Measurements from ENCODE around the gene ZNF747.

GRCh38 chr16:30527635-30528178 lies 7.0 kb downstream of the ZNF747 start:
- no peak for TF ChIP-seq TCF4 (CRISPR knock-in tag; IDR thresholded peaks at IDR 0.05; ENCODE audit: borderline replicate concordance)
- TF ChIP-seq ISL1 (CRISPR knock-in tag; IDR thresholded peaks at IDR 0.05), result no peak
- TF ChIP-seq, protein P1, sequence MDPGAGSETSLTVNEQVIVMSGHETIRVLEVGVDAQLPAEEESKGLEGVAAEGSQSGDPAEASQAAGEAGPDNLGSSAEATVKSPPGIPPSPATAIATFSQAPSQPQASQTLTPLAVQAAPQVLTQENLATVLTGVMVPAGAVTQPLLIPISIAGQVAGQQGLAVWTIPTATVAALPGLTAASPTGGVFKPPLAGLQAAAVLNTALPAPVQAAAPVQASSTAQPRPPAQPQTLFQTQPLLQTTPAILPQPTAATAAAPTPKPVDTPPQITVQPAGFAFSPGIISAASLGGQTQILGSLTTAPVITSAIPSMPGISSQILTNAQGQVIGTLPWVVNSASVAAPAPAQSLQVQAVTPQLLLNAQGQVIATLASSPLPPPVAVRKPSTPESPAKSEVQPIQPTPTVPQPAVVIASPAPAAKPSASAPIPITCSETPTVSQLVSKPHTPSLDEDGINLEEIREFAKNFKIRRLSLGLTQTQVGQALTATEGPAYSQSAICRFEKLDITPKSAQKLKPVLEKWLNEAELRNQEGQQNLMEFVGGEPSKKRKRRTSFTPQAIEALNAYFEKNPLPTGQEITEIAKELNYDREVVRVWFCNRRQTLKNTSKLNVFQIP (CRISPR knock-in tag; IDR thresholded peaks at IDR 0.05; ENCODE audit: borderline replicate concordance, low read depth), result no peak
- no peak for TF ChIP-seq ZNF8 (CRISPR knock-in tag; IDR thresholded peaks at IDR 0.05)
- no peak for TF ChIP-seq ZC3H10 (CRISPR knock-in tag; IDR thresholded peaks at IDR 0.05)
- TF ChIP-seq ZNF70 (CRISPR knock-in tag; IDR thresholded peaks at IDR 0.05), result no peak

Data from SK-N-SH treated with all-trans-retinoic acid at 6 μM for 48 hours (cell line).